Neural progenitor cell (in vitro differentiated cells): ENCODE results near the gene RARA. TPM values are rescaled to one million over a fixed set of nuclear protein-coding genes. Genes with fewer than 3 reads are reported as not detected.

ENCODE experiments used
- DNase-seq: peaks from one replicate; pipeline ENCODE4 v3.0.0-alpha.2; 2016; ENCODE audit warnings: low spot score
- H2AFZ ChIP-seq: fragments of 200-600 bp; sonication (generic); replicated peaks from 2 replicates; pipeline ENCODE4 v1.6.1; 2016; ENCODE audit warnings: antibody characterized with exemption
- H3F3A ChIP-seq: fragments of 200-600 bp; sonication (generic); 2 replicates; pipeline ENCODE4 v1.6.1; 2016; ENCODE audit warnings: antibody characterized with exemption, low read depth
- H3K27ac ChIP-seq: fragments of 200-600 bp; sonication (generic); 2 replicates; pipeline ENCODE4 v1.5.1; 2016; ENCODE audit warnings: mild to moderate bottlenecking
- H3K27me3 ChIP-seq: fragments of 200-600 bp; sonication (generic); 2 replicates; pipeline ENCODE4 v1.6.1; 2016; ENCODE audit warnings: mild to moderate bottlenecking, moderate library complexity
- H3K36me3 ChIP-seq: fragments of 200-600 bp; sonication (generic); 2 replicates; pipeline ENCODE4 v1.5.1; 2016
- H3K4me1 ChIP-seq: fragments of 200-600 bp; sonication (generic); 2 replicates; pipeline ENCODE4 v1.6.1; 2016; ENCODE audit warnings: mixed run types
- H3K4me2 ChIP-seq: fragments of 200-600 bp; sonication (generic); 2 replicates; pipeline ENCODE4 v1.6.1; 2016
- H3K4me3 ChIP-seq: fragments of 200-600 bp; sonication (generic); 2 replicates; pipeline ENCODE4 v1.5.1; 2016
- H3K79me2 ChIP-seq: fragments of 200-600 bp; sonication (generic); 2 replicates; pipeline ENCODE4 v1.6.1; 2016; ENCODE audit warnings: low read depth
- H3K9ac ChIP-seq: fragments of 200-600 bp; sonication (generic); 2 replicates; pipeline ENCODE4 v1.6.1; 2016
- H3K9me3 ChIP-seq: fragments of 200-600 bp; sonication (generic); 2 replicates; pipeline ENCODE4 v1.5.1; 2016; ENCODE audit warnings: low read depth
- H4K20me1 ChIP-seq: fragments of 200-600 bp; sonication (generic); 2 replicates; pipeline ENCODE4 v1.6.1; 2016; ENCODE audit warnings: low read depth
- H3K27ac Mint-ChIP-seq: 3 replicates; pipeline ENCODE4 v1.8.0; 2021; ENCODE audit warnings: mixed read lengths
- H3K27me3 Mint-ChIP-seq: 2 replicates; pipeline ENCODE4 v1.8.0; 2022; ENCODE audit warnings: low read depth, mild to moderate bottlenecking, inconsistent platforms, moderate library complexity, mixed read lengths; ENCODE audit not compliant: insufficient read depth
- H3K36me3 Mint-ChIP-seq: 3 replicates; pipeline ENCODE4 v1.8.0; 2021; ENCODE audit warnings: mixed read lengths
- H3K4me1 Mint-ChIP-seq: 3 replicates; pipeline ENCODE4 v1.8.0; 2021; ENCODE audit warnings: mixed read lengths
- H3K4me3 Mint-ChIP-seq: 3 replicates; pipeline ENCODE4 v1.8.0; 2021; ENCODE audit warnings: mild to moderate bottlenecking, moderate library complexity, mixed read lengths
- H3K9me3 Mint-ChIP-seq: 3 replicates; pipeline ENCODE4 v1.8.0; 2020; ENCODE audit warnings: mixed read lengths
- CTCF ChIP-seq: fragments of 200-600 bp; sonication (generic); IDR thresholded peaks from 2 replicates; pipeline ENCODE4 v1.5.1; 2017; ENCODE audit warnings: antibody characterized with exemption, mild to moderate bottlenecking
- EZH2 ChIP-seq: fragments of 200-600 bp; sonication (generic); IDR thresholded peaks from 2 replicates; pipeline ENCODE4 v1.6.1; 2017; ENCODE audit warnings: antibody characterized with exemption, mild to moderate bottlenecking, moderate library complexity
- EZH2phosphoT487 ChIP-seq: fragments of 200-600 bp; sonication (generic); IDR thresholded peaks from 2 replicates; pipeline ENCODE4 v1.6.1; 2017; ENCODE audit warnings: antibody characterized with exemption
- total RNA-seq: library from RNA; depleted of rRNA; stranded (reverse); fragments of >200 nt; gene quantifications from 2 replicates; pipeline ENCODE4 v1.2.3, GENCODE V29; 2015; ENCODE audit warnings: low replicate concordance

Gene RARA
- total RNA-seq, 1 donor from 2014 or later: 9.0 TPM

GRCh38 chr17:40268141-40268712, 40.8 kb upstream of the RARA start:
- Mint-ChIP-seq H3K9me3 (no peaks in the 10 kb centered on the region), H3K27me3 (no peaks in the 10 kb centered on the region), H3K4me1 (no peaks in the 10 kb centered on the region), H3K36me3 (peaks cover 10% of the 10 kb centered on the region), H3K4me3 (no peak overlapping the region), H3K27ac (no peak overlapping the region)
- no peaks in the 10 kb centered on the region for H3K4me1 ChIP-seq
- no peak overlapping the region for H2AFZ ChIP-seq
- H3K27ac ChIP-seq: no peak overlapping the region
- H3K4me3 ChIP-seq: no peak overlapping the region
- no peak for TF ChIP-seq EZH2
- TF ChIP-seq EZH2phosphoT487: no peak
- H3K9me3 ChIP-seq: no peaks in the 10 kb centered on the region
- no peak overlapping the region for H3K9ac ChIP-seq
- peaks cover 3% of the 10 kb centered on the region for H3K36me3 ChIP-seq
- no peaks in the 10 kb centered on the region for H3F3A ChIP-seq
- H3K27me3 ChIP-seq: no peaks in the 10 kb centered on the region
- no peak overlapping the region for H3K4me2 ChIP-seq
- DNase-seq: no peak
- H4K20me1 ChIP-seq: no peaks in the 10 kb centered on the region
- no peaks in the 10 kb centered on the region for H3K79me2 ChIP-seq

- no peak for TF ChIP-seq EZH2phosphoT487
- TF ChIP-seq EZH2: no peak
- TF ChIP-seq CTCF: no peak
- no peaks in the 10 kb centered on the region for H3K9me3 Mint-ChIP-seq
- H3K4me3 ChIP-seq: no peak overlapping the region
- H3K9me3 ChIP-seq: no peaks in the 10 kb centered on the region
- no peaks in the 10 kb centered on the region for H3K4me1 Mint-ChIP-seq
- no peak overlapping the region for H3K27ac Mint-ChIP-seq
- H3K27me3 ChIP-seq: no peaks in the 10 kb centered on the region
- H3F3A ChIP-seq: no peaks in the 10 kb centered on the region
- no peaks in the 10 kb centered on the region for H3K79me2 ChIP-seq
- no peak overlapping the region for H3K4me3 Mint-ChIP-seq
- H3K9ac ChIP-seq: no peak overlapping the region
- H3K4me2 ChIP-seq: no peak overlapping the region
- peaks cover 27% of the 10 kb centered on the region for H3K36me3 Mint-ChIP-seq
- no peaks in the 10 kb centered on the region for H4K20me1 ChIP-seq
- H3K36me3 ChIP-seq: no peaks in the 10 kb centered on the region
- no peak overlapping the region for H2AFZ ChIP-seq
- H3K27me3 Mint-ChIP-seq: peaks cover 2% of the 10 kb centered on the region
- no peak overlapping the region for H3K27ac ChIP-seq
- no peak for DNase-seq
- H3K4me1 ChIP-seq: no peaks in the 10 kb centered on the region
Observed at GRCh38 chr17:40278414-40278813, 30.6 kb upstream of the RARA start.

- Mint-ChIP-seq H3K27me3 (peaks cover 2% of the 10 kb centered on the region), H3K4me1 (no peaks in the 10 kb centered on the region), H3K4me3 (no peak overlapping the region), H3K27ac (no peak overlapping the region), H3K36me3 (peaks cover 23% of the 10 kb centered on the region), H3K9me3 (no peaks in the 10 kb centered on the region)
- no peaks in the 10 kb centered on the region for H3F3A ChIP-seq
- H3K4me3 ChIP-seq: no peak overlapping the region
- H3K4me1 ChIP-seq: no peaks in the 10 kb centered on the region
- no peak for TF ChIP-seq EZH2
- no peak for TF ChIP-seq EZH2phosphoT487
- no peaks in the 10 kb centered on the region for H3K27me3 ChIP-seq
- no peaks in the 10 kb centered on the region for H3K79me2 ChIP-seq
- no peaks in the 10 kb centered on the region for H3K9me3 ChIP-seq
- no peaks in the 10 kb centered on the region for H3K36me3 ChIP-seq
- no peak overlapping the region for H3K27ac ChIP-seq
- H4K20me1 ChIP-seq: no peaks in the 10 kb centered on the region
- no peak overlapping the region for H2AFZ ChIP-seq
- no peak overlapping the region for H3K4me2 ChIP-seq
- DNase-seq: no peak
- H3K9ac ChIP-seq: no peak overlapping the region
Observed at GRCh38 chr17:40279402-40279801, 29.6 kb upstream of the RARA start.

- no peaks in the 10 kb centered on the region for H3K4me1 Mint-ChIP-seq
- Histone ChIP-seq H3F3A (peaks cover 1% of the 10 kb centered on the region), H4K20me1 (no peaks in the 10 kb centered on the region), H3K36me3 (no peaks in the 10 kb centered on the region), H3K4me3 (no peak overlapping the region), H3K79me2 (no peaks in the 10 kb centered on the region), H3K27me3 (no peaks in the 10 kb centered on the region), H2AFZ (no peak overlapping the region), H3K4me1 (no peaks in the 10 kb centered on the region), H3K27ac (no peak overlapping the region), H3K9me3 (no peaks in the 10 kb centered on the region), H3K9ac (no peak overlapping the region), H3K4me2 (no peak overlapping the region)
- TF ChIP-seq EZH2 (no peak), CTCF (no peak), EZH2phosphoT487 (no peak)
- H3K4me3 Mint-ChIP-seq: no peak overlapping the region
- no peak for DNase-seq
- peaks cover 2% of the 10 kb centered on the region for H3K27me3 Mint-ChIP-seq
- peaks cover 16% of the 10 kb centered on the region for H3K36me3 Mint-ChIP-seq
- no peak overlapping the region for H3K27ac Mint-ChIP-seq
- no peaks in the 10 kb centered on the region for H3K9me3 Mint-ChIP-seq
Observed at GRCh38 chr17:40281663-40282062, 27.3 kb upstream of the RARA start.
